HepG2 (cell line): ENCODE measurements around the gene FRMD4A. TPM values are rescaled to one million over a fixed set of nuclear protein-coding genes. Genes with fewer than 3 reads are reported as not detected.

Source experiments
- ATAC-seq: fragments of 200-7000 bp; cut with Tn5 transposase; 3 replicates; pipeline ENCODE4 v1.9.1; 2020; ENCODE audit warnings: mild to moderate bottlenecking, moderate library complexity
- BruUV-seq: library from RNA; stranded (reverse); fragments of 400-500 nt; replicated peaks from 2 replicates; lab custom pipeline; 2021; lab: Mats Ljungman, UMichigan
- CTCF ChIA-PET: fragments of 300-600 bp; formaldehyde crosslinking; extraction: SDS; loops from one replicate; lab custom pipeline; 2021; ENCODE audit warnings: low total read pairs, inconsistent platforms, low intra/inter-chr PET ratio; lab: Yijun Ruan, JAX
- POLR2A ChIA-PET: fragments of 350-600 bp; sonication (Branson Sonifier 250); formaldehyde crosslinking; loops from one replicate; lab custom pipeline; 2020; ENCODE audit warnings: antibody characterized with exemption, inconsistent platforms; lab: Yijun Ruan, JAX
- DNase-seq: peaks from one replicate; pipeline ENCODE4 v3.0.0-alpha.2; 2015; ENCODE audit warnings: low spot score
- FAIRE-seq: peaks from 3 replicates; lab custom pipeline; 2011; peaks lifted over from hg19 to GRCh38; lab: Jason Lieb, UNC
- H2AFZ ChIP-seq: one replicate; pipeline ENCODE4 v1.6.1; 2011; ENCODE audit warnings: low read length, inconsistent platforms
- H3K27ac ChIP-seq: fragments of 300-600 bp; 3 replicates; pipeline ENCODE4 v1.8.0; 2011; ENCODE audit warnings: mixed run types, mild to moderate bottlenecking, mixed read lengths, low read length, inconsistent platforms; ENCODE audit not compliant: insufficient read depth; ENCODE audit errors: extremely low read length
- H3K27me3 ChIP-seq, 2 experiments: fragments of 200-600 bp in 1 of 2; 2 replicates in 1 of 2; 3 replicates in 1 of 2; pipeline versions ENCODE4 v1.6.0 to v1.8.0; 2011; ENCODE audit warnings: low read length in 2 of 2, mild to moderate bottlenecking in 2 of 2, moderate library complexity in 2 of 2, inconsistent platforms in 1 of 2; ENCODE audit not compliant: insufficient read depth in 2 of 2, control insufficient read depth in 1 of 2
- H3K36me3 ChIP-seq, 2 experiments: fragments of 200-600 bp in 1 of 2; replicated peaks in 1 of 2; 2 replicates in 1 of 2; 3 replicates in 1 of 2; pipeline versions ENCODE4 v1.5.1 to v1.8.0; 2011; ENCODE audit warnings: low read length in 2 of 2, inconsistent platforms in 1 of 2; ENCODE audit not compliant: insufficient read depth in 2 of 2, control insufficient read depth in 1 of 2
- H3K4me1 ChIP-seq: 2 replicates; pipeline ENCODE4 v1.5.1; 2012; ENCODE audit warnings: low read length, inconsistent platforms; ENCODE audit not compliant: insufficient read depth
- H3K4me2 ChIP-seq: 2 replicates; pipeline ENCODE4 v1.6.0; 2011; ENCODE audit warnings: low read depth, low read length, inconsistent platforms
- H3K4me3 ChIP-seq, 3 experiments: fragments of 200-600 bp in 1 of 3; sonication (generic), shearing (Covaris generic) in 1 of 3; replicated peaks in 1 of 3; 2 replicates each; pipeline ENCODE4 v1.5.1; 2011 to 2016; ENCODE audit warnings: low read length in 3 of 3, inconsistent platforms in 2 of 3, low read depth in 2 of 3, mild to moderate bottlenecking in 2 of 3, control low read depth in 1 of 3, mixed read lengths in 1 of 3; ENCODE audit not compliant: insufficient read depth in 1 of 3
- H3K79me2 ChIP-seq: one replicate; pipeline ENCODE4 v1.6.1; 2011; ENCODE audit warnings: low read length, inconsistent platforms; ENCODE audit not compliant: insufficient read depth
- H3K9ac ChIP-seq: 2 replicates; pipeline ENCODE4 v1.6.0; 2011; ENCODE audit warnings: mild to moderate bottlenecking, low read depth, low read length, inconsistent platforms; ENCODE audit not compliant: insufficient read depth
- H3K9me3 ChIP-seq: 2 replicates; pipeline ENCODE4 v1.5.1; 2012; ENCODE audit warnings: mild to moderate bottlenecking, low read length
- H4K20me1 ChIP-seq: 2 replicates; pipeline ENCODE4 v1.6.0; 2011; ENCODE audit warnings: inconsistent platforms, mild to moderate bottlenecking, low read length, moderate library complexity; ENCODE audit not compliant: insufficient read depth
- CBX1 ChIP-seq: IDR thresholded peaks from one replicate; pipeline ENCODE4 v1.6.1; 2016; ENCODE audit warnings: antibody characterized with exemption, low read depth
- FOXP4 ChIP-seq: sonication (generic); formaldehyde crosslinking; IDR thresholded peaks from 2 replicates; pipeline ENCODE4 v1.4.0; 2020; ENCODE audit warnings: missing genetic modification reagents
- KDM6A ChIP-seq: IDR thresholded peaks from 2 replicates; pipeline ENCODE4 v1.6.1; 2016; ENCODE audit warnings: low read depth
- MAF1 ChIP-seq: sonication (generic); formaldehyde crosslinking; IDR thresholded peaks from 2 replicates; pipeline ENCODE4 v1.5.0; 2020; ENCODE audit warnings: missing genetic modification reagents, borderline replicate concordance
- MED13 ChIP-seq: sonication (generic); formaldehyde crosslinking; IDR thresholded peaks from 2 replicates; pipeline ENCODE4 v1.5.0; 2020; ENCODE audit warnings: missing genetic modification reagents
- THRA ChIP-seq: sonication (generic); formaldehyde crosslinking; IDR thresholded peaks from 2 replicates; pipeline ENCODE4 v1.4.0; 2020; ENCODE audit warnings: missing genetic modification reagents, borderline replicate concordance
- TSC22D2 ChIP-seq: sonication (generic); formaldehyde crosslinking; IDR thresholded peaks from 2 replicates; pipeline ENCODE4 v1.5.1; 2020; ENCODE audit warnings: missing genetic modification reagents, mild to moderate bottlenecking, borderline replicate concordance
- ZBTB4 ChIP-seq: sonication (generic); formaldehyde crosslinking; IDR thresholded peaks from 2 replicates; pipeline ENCODE4 v1.4.0; 2020; ENCODE audit warnings: missing genetic modification reagents, mild to moderate bottlenecking, borderline replicate concordance
- ZNF317 ChIP-seq: sonication (generic); formaldehyde crosslinking; IDR thresholded peaks from 2 replicates; pipeline ENCODE4 v1.5.0; 2020; ENCODE audit warnings: mild to moderate bottlenecking, missing genetic modification reagents
- ZNF414 ChIP-seq: sonication (generic); formaldehyde crosslinking; IDR thresholded peaks from 2 replicates; pipeline ENCODE4 v1.5.0; 2020; ENCODE audit warnings: missing genetic modification reagents
- ZNF576 ChIP-seq: sonication (generic); formaldehyde crosslinking; IDR thresholded peaks from 2 replicates; pipeline ENCODE4 v1.4.0; 2020; ENCODE audit warnings: mild to moderate bottlenecking, missing genetic modification reagents
- ZZZ3 ChIP-seq: sonication (generic); formaldehyde crosslinking; IDR thresholded peaks from 2 replicates; pipeline ENCODE4 v1.4.0; 2020; ENCODE audit warnings: missing genetic modification reagents, mild to moderate bottlenecking, borderline replicate concordance
- WGBS: methylation state at CpG from one replicate; pipeline ENCODE4 v1.1.6; 2017; ENCODE audit warnings: low lambda C conversion rate; 5-methylcytosine and 5-hydroxymethylcytosine counted together
- in situ Hi-C: cut with HindIII; loops from 2 replicates; pipeline ENCODE4 v1.10.0; 2017; ENCODE audit warnings: low pct_unique_long_range_greater_than_20kb; ENCODE audit not compliant: extremely low pct_ligation_motif_present
- intact Hi-C: fragments of 100-400 bp; cut with micrococcal nuclease; formaldehyde crosslinking; loops from one replicate; pipeline ENCODE4 v1.10.0; 2022; ENCODE audit not compliant: unreplicated experiment
- polyA plus RNA-seq, 8 experiments: library from polyadenylated mRNA; depleted of rRNA in 3 of 8; stranded (reverse) in 7 of 8; unstranded in 1 of 8; fragments of >200 nt; fragmentation: Illumina TruSeq in 4 of 8; extraction: Trizol in 4 of 8; gene quantifications; 2 replicates each; pipeline versions ENCODE4 v1.2.1 to v1.2.3, GENCODE V29; 2011 to 2016; ENCODE audit warnings: low read depth in 4 of 8, missing spikeins in 1 of 8, mixed read lengths in 1 of 8; ENCODE audit not compliant: insufficient read depth in 1 of 8
- total RNA-seq, 5 experiments: library from RNA; depleted of rRNA; stranded (reverse); fragments of >200 nt; fragmentation: Illumina TruSeq; extraction: Trizol; gene quantifications; 2 replicates each; pipeline ENCODE4 v1.2.3, GENCODE V29; 2016; ENCODE audit warnings: low read depth in 1 of 5

Gene FRMD4A
- total and polyA plus RNA-seq, 2 of the 13 experiments (the other 11 are each of a cell fraction or from before 2014, with no cell fraction given) = 0.09 to 0.26 TPM

- H3K4me2 ChIP-seq = no peak overlapping the region
- H3K9ac ChIP-seq = no peak overlapping the region
- no peaks in the 10 kb centered on the region for H3K36me3 ChIP-seq
- H2AFZ ChIP-seq = no peak overlapping the region
- H3K4me1 ChIP-seq = no peaks in the 10 kb centered on the region
- intact Hi-C loops = no loop called here
- peaks cover 2 to 26% of the 10 kb centered on the region in 2 experiments; a peak in 3 of 5 replicates for H3K27me3 ChIP-seq
- no peaks in the 10 kb centered on the region for H4K20me1 ChIP-seq
- H3K9me3 ChIP-seq = no peaks in the 10 kb centered on the region
- no peak overlapping the region for H3K27ac ChIP-seq
- no TSS peak for BruUV-seq
- WGBS = 43% methylated on average over 18 of the region's 18 CpGs
- in situ Hi-C loops = no loop called here
- no peak for TF ChIP-seq CBX1
- no peak for TF ChIP-seq ZZZ3 (CRISPR knock-in tag)
- TF ChIP-seq TSC22D2 (CRISPR knock-in tag) = no peak
- no peak for TF ChIP-seq KDM6A (CRISPR knock-in tag)
- TF ChIP-seq ZNF317 = no peak
- no peak for TF ChIP-seq THRA
- TF ChIP-seq ZNF414 = no peak
- TF ChIP-seq FOXP4 (CRISPR knock-in tag) = no peak
- no peak for TF ChIP-seq ZNF576
- no peak for TF ChIP-seq MED13
- TF ChIP-seq ZBTB4 (CRISPR knock-in tag) = no peak
- TF ChIP-seq MAF1 (CRISPR knock-in tag) = no peak
- ChIA-PET CTCF (no interaction called here), POLR2A (no interaction called here)
- ATAC-seq (no peak), FAIRE-seq (no peak), DNase-seq (no peak)
- H3K79me2 ChIP-seq = no peaks in the 10 kb centered on the region
- no peak overlapping the region for H3K4me3 ChIP-seq
Measured at GRCh38 chr10:13827076-13827797, 503.5 kb downstream of the FRMD4A start.
